K562 (cell line): ENCODE measurements around the gene ETFRF1. TPM values are rescaled to one million over a fixed set of nuclear protein-coding genes. Genes with fewer than 3 reads are reported as not detected.

Source experiments
- ATAC-seq: fragments of 200-7000 bp; cut with Tn5 transposase; 3 replicates; pipeline ENCODE4 v1.9.1; 2020; ENCODE audit warnings: moderate library complexity
- BruUV-seq: library from RNA; stranded (reverse); fragments of 400-500 nt; replicated peaks from 2 replicates; lab custom pipeline; 2021; lab: Mats Ljungman, UMichigan
- CTCF ChIA-PET: fragments of 300-600 bp; formaldehyde crosslinking; extraction: SDS; loops from one replicate; lab custom pipeline; 2021; ENCODE audit warnings: low intra/inter-chr PET ratio; lab: Yijun Ruan, JAX
- POLR2A ChIA-PET: fragments of 300-600, 350-650 bp; sonication (Branson Sonifier 250); formaldehyde crosslinking; extraction: SDS; loops from one replicate; lab custom pipeline; 2021; ENCODE audit warnings: antibody characterized with exemption, inconsistent platforms; lab: Yijun Ruan, JAX
- DNase-seq, 4 experiments: peaks; one replicate each; pipeline versions ENCODE4 v3.0.0 to v3.0.0-alpha.2; 2011 to 2018; ENCODE audit warnings: low spot score in 3 of 4, mixed read lengths in 3 of 4; ENCODE audit errors: extremely low read depth in 1 of 4
- FAIRE-seq: peaks from 2 replicates; lab custom pipeline; 2011; peaks lifted over from hg19 to GRCh38; lab: Jason Lieb, UNC
- H2AFZ ChIP-seq: 2 replicates; pipeline ENCODE4 v1.6.0; 2011; ENCODE audit warnings: low read depth, low read length, control low read depth, inconsistent platforms
- H3K27ac ChIP-seq: fragments of 200-600 bp; 3 replicates; pipeline ENCODE4 v1.8.0; 2011; ENCODE audit warnings: low read depth, mild to moderate bottlenecking, control low read depth, inconsistent platforms, low read length, moderate library complexity, mixed read lengths; ENCODE audit errors: extremely low read depth
- H3K27me3 ChIP-seq, 2 experiments: fragments of 300-600 bp in 1 of 2; 2 replicates in 1 of 2; 3 replicates in 1 of 2; pipeline versions ENCODE4 v1.6.0 to v1.8.0; 2011; ENCODE audit warnings: inconsistent platforms in 2 of 2, low read length in 2 of 2, mild to moderate bottlenecking in 1 of 2, mixed read lengths in 1 of 2, moderate library complexity in 1 of 2; ENCODE audit not compliant: control insufficient read depth in 2 of 2, insufficient read depth in 2 of 2
- H3K36me3 ChIP-seq: fragments of 300-600 bp; 3 replicates; pipeline ENCODE4 v1.8.0; 2011; ENCODE audit warnings: mild to moderate bottlenecking, low read length, inconsistent platforms; ENCODE audit not compliant: control insufficient read depth, insufficient read depth
- H3K4me1 ChIP-seq, 2 experiments: fragments of 200-600 bp in 1 of 2; replicated peaks in 1 of 2; 2 replicates in 1 of 2; 3 replicates in 1 of 2; pipeline versions ENCODE4 v1.5.1 to v1.8.0; 2011; ENCODE audit warnings: inconsistent platforms in 2 of 2, low read length in 2 of 2, mild to moderate bottlenecking in 1 of 2, mixed read lengths in 1 of 2, moderate library complexity in 1 of 2; ENCODE audit not compliant: control insufficient read depth in 2 of 2, insufficient read depth in 2 of 2
- H3K4me2 ChIP-seq: 2 replicates; pipeline ENCODE4 v1.6.1; 2011; ENCODE audit warnings: low read length, control low read depth, inconsistent platforms, mixed read lengths; ENCODE audit not compliant: insufficient read depth
- H3K4me3 ChIP-seq: fragments of 200-600 bp; sonication (generic), shearing (Covaris generic); 2 replicates; pipeline ENCODE4 v1.5.1; 2016; ENCODE audit warnings: control low read depth, inconsistent platforms
- H3K79me2 ChIP-seq: fragments of 200-600 bp; 3 replicates; pipeline ENCODE4 v1.8.0; 2011; ENCODE audit warnings: low read length, inconsistent platforms; ENCODE audit not compliant: control insufficient read depth, insufficient read depth
- H3K9ac ChIP-seq, 2 experiments: 2 replicates each; pipeline versions ENCODE4 v1.6.0 to v1.6.1; 2011; ENCODE audit warnings: low read depth in 2 of 2, low read length in 2 of 2, control low read depth in 1 of 2, inconsistent platforms in 1 of 2, mild to moderate bottlenecking in 1 of 2, mixed read lengths in 1 of 2; ENCODE audit not compliant: insufficient read depth in 1 of 2
- H3K9me1 ChIP-seq: one replicate; pipeline ENCODE4 v1.6.0; 2011; ENCODE audit warnings: inconsistent platforms, mild to moderate bottlenecking, low read length, moderate library complexity; ENCODE audit not compliant: control insufficient read depth, insufficient read depth
- H3K9me3 ChIP-seq: replicated peaks from 2 replicates; pipeline ENCODE4 v1.5.1; 2011; ENCODE audit warnings: low read depth, low read length, inconsistent platforms; ENCODE audit not compliant: control insufficient read depth, insufficient read depth
- H4K20me1 ChIP-seq: replicated peaks from 2 replicates; pipeline ENCODE4 v1.6.1; 2011; ENCODE audit warnings: low read length, inconsistent platforms, mixed read lengths; ENCODE audit not compliant: control insufficient read depth, insufficient read depth
- RBFOX2 ChIP-seq: fragments of 200-400 bp; formaldehyde crosslinking; IDR thresholded peaks from 2 replicates; pipeline ENCODE4 v1.6.1; 2017; ENCODE audit warnings: low read depth, mild to moderate bottlenecking, low read length, moderate library complexity
- SREBF2 ChIP-seq: sonication (generic); formaldehyde crosslinking; IDR thresholded peaks from 2 replicates; pipeline ENCODE4 v1.4.0; 2020; ENCODE audit warnings: mild to moderate bottlenecking, missing genetic modification reagents
- WGBS: fragments of 100-300 bp; shearing (Covaris generic); methylation state at CpG from one replicate; pipeline ENCODE4 v1.1.6; 2016; ENCODE audit warnings: low coverage, mixed read lengths; ENCODE audit not compliant: insufficient coverage; ENCODE audit errors: missing lambda C conversion rate; 5-methylcytosine and 5-hydroxymethylcytosine counted together
- in situ Hi-C: fragments of 300-500 bp; cut with MboI; formaldehyde crosslinking; loops from 4 replicates; pipeline ENCODE4 v1.15.0; 2018; ENCODE audit warnings: inconsistent platforms, mixed read lengths
- intact Hi-C: fragments of 100-400 bp; cut with micrococcal nuclease; formaldehyde crosslinking; loops from 2 replicates; pipeline ENCODE4 v1.14.2; 2022
- polyA plus RNA-seq, 8 experiments: library from polyadenylated mRNA; depleted of rRNA in 4 of 8; stranded (reverse) in 5 of 8; unstranded in 3 of 8; fragments of >200 nt; fragmentation: Nextera tagmentation in 2 of 8; fragmentation: Illumina TruSeq in 1 of 8; extraction: Ambion mirVana in 2 of 8; extraction: Trizol in 1 of 8; gene quantifications; 2 replicates each; pipeline versions ENCODE4 v1.2.1 to v1.2.3, GENCODE V29; 2011 to 2014; ENCODE audit warnings: inconsistent platforms in 1 of 8, missing spikeins in 1 of 8
- total RNA-seq, 7 experiments: library from RNA; depleted of rRNA in 6 of 7; stranded (reverse); fragments of >200 nt in 6 of 7; fragmentation: Illumina TruSeq in 2 of 7; extraction: Trizol in 2 of 7; gene quantifications; 2 replicates each; pipeline versions ENCODE4 v1.2.1 to v1.2.3, GENCODE V29; 2011 to 2021; ENCODE audit warnings: low replicate concordance in 1 of 7
- TF ChIP-seq, protein P1 (sequence below): fragments of 250-450 bp; sonication (Bioruptor Pico); IDR thresholded peaks from 2 replicates; pipeline ENCODE4 v1.8.0; 2022; ENCODE audit warnings: inconsistent platforms

Gene ETFRF1
- total and polyA plus RNA-seq, 9 of the 15 experiments (the other 6 are each of a cell fraction or from before 2014, with no cell fraction given), result 16.1 to 107 (median 33.7) TPM

GRCh38 chr12:25236190-25236589 is 41.2 kb downstream of the ETFRF1 start:
- in situ Hi-C loops (no loop called here), intact Hi-C loops (no loop called here)
- TF ChIP-seq RBFOX2, result no peak
- Histone ChIP-seq H3K4me1 (no peaks in the 10 kb centered on the region), H3K4me2 (no peak overlapping the region), H3K4me3 (no peak overlapping the region), H3K9me3 (no peaks in the 10 kb centered on the region), H3K36me3 (peaks cover 25% of the 10 kb centered on the region), H4K20me1 (no peaks in the 10 kb centered on the region), H2AFZ (no peak overlapping the region), H3K9me1 (no peaks in the 10 kb centered on the region), H3K79me2 (peaks cover 6% of the 10 kb centered on the region; the same call in 1 of the 3 replicates), H3K9ac (no peak overlapping the region), H3K27ac (no peak overlapping the region), H3K27me3 (no peaks in the 10 kb centered on the region)
- BruUV-seq, result no TSS peak
- DNase-seq, result no peak
- WGBS, result 0% methylated on average over 1 of the region's 1 CpG
- POLR2A ChIA-PET, result no interaction called here
- no peak for ATAC-seq
- FAIRE-seq, result no peak
- CTCF ChIA-PET, result no interaction called here

DNA sequence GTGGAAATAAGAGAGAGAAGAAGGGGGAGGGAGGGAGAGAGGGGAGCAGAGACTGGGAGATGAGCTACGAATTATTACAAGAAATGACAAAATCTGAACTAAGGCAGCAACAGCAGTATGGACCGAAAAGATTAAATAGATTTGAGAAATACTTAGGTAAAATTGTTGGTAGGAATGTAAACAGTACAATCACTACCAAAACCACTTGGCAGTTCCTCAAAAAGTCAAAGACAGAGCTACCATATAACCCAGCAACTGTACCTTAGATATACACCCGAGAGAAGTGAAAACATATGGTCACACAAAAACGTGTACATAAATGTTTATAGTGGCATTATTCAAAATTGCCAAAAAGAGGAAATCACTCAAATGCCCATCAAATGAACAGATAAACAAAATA is 41.6 kb downstream of the ETFRF1 start:
- peaks cover 6% of the 10 kb centered on the region; the same call in 1 of the 3 replicates for H3K79me2 ChIP-seq
- no peaks in the 10 kb centered on the region for H3K9me3 ChIP-seq
- POLR2A ChIA-PET, result no interaction called here
- TF ChIP-seq, protein P1, sequence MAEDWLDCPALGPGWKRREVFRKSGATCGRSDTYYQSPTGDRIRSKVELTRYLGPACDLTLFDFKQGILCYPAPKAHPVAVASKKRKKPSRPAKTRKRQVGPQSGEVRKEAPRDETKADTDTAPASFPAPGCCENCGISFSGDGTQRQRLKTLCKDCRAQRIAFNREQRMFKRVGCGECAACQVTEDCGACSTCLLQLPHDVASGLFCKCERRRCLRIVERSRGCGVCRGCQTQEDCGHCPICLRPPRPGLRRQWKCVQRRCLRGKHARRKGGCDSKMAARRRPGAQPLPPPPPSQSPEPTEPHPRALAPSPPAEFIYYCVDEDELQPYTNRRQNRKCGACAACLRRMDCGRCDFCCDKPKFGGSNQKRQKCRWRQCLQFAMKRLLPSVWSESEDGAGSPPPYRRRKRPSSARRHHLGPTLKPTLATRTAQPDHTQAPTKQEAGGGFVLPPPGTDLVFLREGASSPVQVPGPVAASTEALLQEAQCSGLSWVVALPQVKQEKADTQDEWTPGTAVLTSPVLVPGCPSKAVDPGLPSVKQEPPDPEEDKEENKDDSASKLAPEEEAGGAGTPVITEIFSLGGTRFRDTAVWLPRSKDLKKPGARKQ (CRISPR knock-in tag), result no peak
- no peak for TF ChIP-seq SREBF2 (CRISPR knock-in tag)
- TF ChIP-seq, all 486 proteins: peak for 0
- H3K9ac ChIP-seq, result no peak overlapping the region
- BruUV-seq, result no TSS peak
- no peak for ATAC-seq
- CTCF ChIA-PET, result no interaction called here
- peaks cover 25% of the 10 kb centered on the region for H3K36me3 ChIP-seq
- no peaks in the 10 kb centered on the region for H3K4me1 ChIP-seq
- WGBS, result 49% methylated on average over 4 of the region's 4 CpGs
- no peak overlapping the region for H3K4me3 ChIP-seq
- in situ Hi-C loops, result no loop called here
- no peaks in the 10 kb centered on the region for H3K27me3 ChIP-seq
- no peak overlapping the region for H2AFZ ChIP-seq
- no peak overlapping the region for H3K4me2 ChIP-seq
- no peak for DNase-seq
- no peaks in the 10 kb centered on the region for H4K20me1 ChIP-seq
- intact Hi-C loops, result no loop called here
- FAIRE-seq, result no peak
- H3K27ac ChIP-seq, result no peak overlapping the region
- H3K9me1 ChIP-seq, result no peaks in the 10 kb centered on the region
